HCT116 (cell line): ENCODE measurements around the gene QSOX1. TPM values are rescaled to one million over a fixed set of nuclear protein-coding genes. Genes with fewer than 3 reads are reported as not detected.

Source experiments
- ATAC-seq: fragments of 200-7000 bp; cut with Tn5 transposase; 2 replicates; pipeline ENCODE4 v1.9.1; 2020; ENCODE audit warnings: mild to moderate bottlenecking, moderate library complexity
- BruUV-seq: library from RNA; stranded (reverse); fragments of 400-500 nt; replicated peaks from 2 replicates; lab custom pipeline; 2021; lab: Mats Ljungman, UMichigan
- CTCF ChIA-PET: fragments of 300-600 bp; sonication (Branson Sonifier 250); formaldehyde crosslinking; loops from one replicate; lab custom pipeline; 2021; ENCODE audit warnings: antibody characterized with exemption; lab: Charles Lee
- POLR2A ChIA-PET: fragments of 300-600, 350-600 bp; sonication (Branson Sonifier 250); formaldehyde crosslinking; loops from one replicate; lab custom pipeline; 2021; ENCODE audit warnings: antibody characterized with exemption; lab: Charles Lee
- RAD21 ChIA-PET, 2 experiments: fragments of 300-600 bp; sonication (Branson Sonifier 250); formaldehyde crosslinking; loops; one replicate each; lab custom pipeline; 2023; ENCODE audit warnings: low total read pairs in 2 of 2; ENCODE audit not compliant: uncharacterized antibody in 2 of 2, unreplicated experiment in 2 of 2, low non-redundant PET in 1 of 2; lab: Charles Lee
- DNase-seq: peaks from one replicate; pipeline ENCODE4 v3.0.0-alpha.2; 2010; ENCODE audit warnings: low read depth, low spot score
- H2AFZ ChIP-seq: fragments of 200-600 bp; shearing (Covaris generic), sonication (generic); 2 replicates; pipeline ENCODE4 v1.6.1; 2017; ENCODE audit warnings: low read depth, mixed run types, mixed read lengths, antibody characterized with exemption, low read length; ENCODE audit not compliant: poor library complexity, severe bottlenecking
- H3K27ac ChIP-seq: 2 replicates; pipeline ENCODE4 v1.5.1; 2012; ENCODE audit warnings: low read depth, low read length
- H3K27me3 ChIP-seq: fragments of 200-600 bp; sonication (generic); 2 replicates; pipeline ENCODE4 v1.6.1; 2016; ENCODE audit warnings: mixed run types, low read length, mixed read lengths; ENCODE audit not compliant: insufficient read depth
- H3K36me3 ChIP-seq, 2 experiments: fragments of 200-500 bp in 1 of 2; fragments of 200-600 bp in 1 of 2; sonication (Bioruptor generic) in 1 of 2; sonication (generic) in 1 of 2; 2 replicates each; pipeline versions ENCODE4 v1.5.1 to v1.6.1; 2014 to 2016; ENCODE audit warnings: low read length in 2 of 2, inconsistent platforms in 1 of 2, mixed read lengths in 1 of 2, mixed run types in 1 of 2; ENCODE audit not compliant: insufficient read depth in 2 of 2, control insufficient read depth in 1 of 2
- H3K4me1 ChIP-seq, 2 experiments: fragments of 200-600 bp in 1 of 2; sonication (generic) in 1 of 2; 2 replicates each; pipeline versions ENCODE4 v1.5.1 to v1.6.1; 2012 to 2017; ENCODE audit warnings: low read length in 2 of 2, inconsistent platforms in 1 of 2, mild to moderate bottlenecking in 1 of 2, mixed read lengths in 1 of 2, mixed run types in 1 of 2, moderate library complexity in 1 of 2; ENCODE audit not compliant: insufficient read depth in 2 of 2, control insufficient read depth in 1 of 2
- H3K4me2 ChIP-seq: fragments of 200-600 bp; sonication (generic); 2 replicates; pipeline ENCODE4 v1.6.1; 2017; ENCODE audit warnings: mixed run types, low read length, mixed read lengths
- H3K4me3 ChIP-seq, 2 experiments: fragments of 200-600 bp in 1 of 2; sonication (generic) in 1 of 2; replicated peaks in 1 of 2; 2 replicates each; pipeline ENCODE4 v1.5.1; 2011 to 2016; ENCODE audit warnings: low read length in 2 of 2, control low read depth in 1 of 2, low read depth in 1 of 2, mild to moderate bottlenecking in 1 of 2, mixed read lengths in 1 of 2, mixed run types in 1 of 2
- H3K79me2 ChIP-seq: fragments of 200-600 bp; sonication (generic); 2 replicates; pipeline ENCODE4 v1.6.1; 2017; ENCODE audit warnings: mild to moderate bottlenecking, mixed run types, low read length, moderate library complexity, mixed read lengths; ENCODE audit not compliant: insufficient read depth
- H3K9ac ChIP-seq: fragments of 200-600 bp; sonication (generic); 2 replicates; pipeline ENCODE4 v1.6.1; 2016; ENCODE audit warnings: low read length, mixed read lengths
- H3K9me2 ChIP-seq: fragments of 200-600 bp; sonication (generic), shearing (Covaris generic); 2 replicates; pipeline ENCODE4 v1.6.1; 2017; ENCODE audit warnings: mixed run types, mild to moderate bottlenecking, moderate library complexity; ENCODE audit not compliant: insufficient read depth
- H3K9me3 ChIP-seq, 2 experiments: fragments of 200-500 bp in 1 of 2; fragments of 200-600 bp in 1 of 2; sonication (Bioruptor generic) in 1 of 2; sonication (generic) in 1 of 2; 2 replicates each; pipeline ENCODE4 v1.6.1; 2014 to 2017; ENCODE audit warnings: low read length in 2 of 2, mixed read lengths in 2 of 2, inconsistent platforms in 1 of 2, low read depth in 1 of 2, mild to moderate bottlenecking in 1 of 2, mixed run types in 1 of 2, moderate library complexity in 1 of 2; ENCODE audit not compliant: control insufficient read depth in 1 of 2, insufficient read depth in 1 of 2
- H4K20me1 ChIP-seq: fragments of 200-600 bp; sonication (generic), shearing (Covaris generic); 2 replicates; pipeline ENCODE4 v1.6.1; 2017; ENCODE audit warnings: mixed run types, mild to moderate bottlenecking, moderate library complexity; ENCODE audit not compliant: insufficient read depth
- CBX3 ChIP-seq: IDR thresholded peaks from 2 replicates; pipeline ENCODE4 v1.6.1; 2012; ENCODE audit warnings: low read depth
- EGR1 ChIP-seq: IDR thresholded peaks from 2 replicates; pipeline ENCODE4 v1.6.1; 2012; ENCODE audit warnings: low read depth
- ELF1 ChIP-seq: IDR thresholded peaks from 2 replicates; pipeline ENCODE4 v1.6.1; 2012; ENCODE audit warnings: low read depth, borderline replicate concordance
- EZH2 ChIP-seq: fragments of 200-600 bp; sonication (generic); IDR thresholded peaks from 2 replicates; pipeline ENCODE4 v1.6.1; 2017; ENCODE audit warnings: antibody characterized with exemption, mixed run types
- EZH2phosphoT487 ChIP-seq: fragments of 200-600 bp; IDR thresholded peaks from 2 replicates; pipeline ENCODE4 v1.6.1; 2018; ENCODE audit warnings: antibody characterized with exemption, borderline replicate concordance
- FOSL1 ChIP-seq: IDR thresholded peaks from 2 replicates; pipeline ENCODE4 v1.6.1; 2012; ENCODE audit warnings: low read depth
- JUND ChIP-seq: IDR thresholded peaks from 2 replicates; pipeline ENCODE4 v1.6.1; 2012
- POLR2A ChIP-seq: IDR thresholded peaks from 2 replicates; pipeline ENCODE4 v1.7.0; 2011; ENCODE audit warnings: borderline replicate concordance; ENCODE audit not compliant: insufficient read depth, insufficient read length; ENCODE audit errors: extremely low read depth
- POLR2AphosphoS5 ChIP-seq: IDR thresholded peaks from 2 replicates; pipeline ENCODE4 v1.6.1; 2011; ENCODE audit warnings: mild to moderate bottlenecking, low read depth, low read length, moderate library complexity
- RAD21 ChIP-seq: IDR thresholded peaks from 2 replicates; pipeline ENCODE4 v1.6.1; 2012; ENCODE audit warnings: low read depth, mild to moderate bottlenecking
- SIN3A ChIP-seq: IDR thresholded peaks from 2 replicates; pipeline ENCODE4 v1.6.1; 2012; ENCODE audit warnings: low read depth
- SP1 ChIP-seq: IDR thresholded peaks from 2 replicates; pipeline ENCODE4 v1.6.1; 2012; ENCODE audit warnings: low read depth
- SRF ChIP-seq: IDR thresholded peaks from 2 replicates; pipeline ENCODE4 v1.6.1; 2012; ENCODE audit warnings: low read depth
- TCF7L2 ChIP-seq: IDR thresholded peaks from 2 replicates; pipeline ENCODE4 v1.7.0; 2011; ENCODE audit warnings: borderline replicate concordance, inconsistent platforms; ENCODE audit not compliant: insufficient read depth, insufficient read length; ENCODE audit errors: extremely low read depth
- ZFX ChIP-seq: fragments of 450-650 bp; IDR thresholded peaks from 2 replicates; pipeline ENCODE4 v1.6.1; 2017
- ZNF274 ChIP-seq: fragments of 200-500 bp; sonication (Bioruptor generic); IDR thresholded peaks from 2 replicates; pipeline ENCODE4 v1.6.1; 2014; ENCODE audit warnings: mild to moderate bottlenecking, low read depth, low read length, inconsistent platforms
- intact Hi-C: fragments of 100-400 bp; cut with micrococcal nuclease; formaldehyde crosslinking; loops from 2 replicates; pipeline ENCODE4 v1.10.0; 2022
- total RNA-seq: library from RNA; stranded (reverse); gene quantifications from one replicate; pipeline ENCODE4 v1.2.1, GENCODE V29; 2021; ENCODE audit not compliant: unreplicated experiment
- TF ChIP-seq, protein P1 (sequence below): IDR thresholded peaks from 2 replicates; pipeline ENCODE4 v1.6.1; 2011; ENCODE audit warnings: mild to moderate bottlenecking, low read length, moderate library complexity; ENCODE audit not compliant: insufficient replicate concordance; ENCODE audit errors: extremely low read depth
- TF ChIP-seq, protein P2 (sequence below): IDR thresholded peaks from 2 replicates; pipeline ENCODE4 v1.6.1; 2012

QSOX1 gene
- total RNA-seq, 1 experiment from 2014 or later, result 89.2 TPM

GRCh38 chr1:180163041-180163440, 8.4 kb downstream of the QSOX1 start (continued):
- no peak for TF ChIP-seq POLR2A
- TF ChIP-seq, protein P1, sequence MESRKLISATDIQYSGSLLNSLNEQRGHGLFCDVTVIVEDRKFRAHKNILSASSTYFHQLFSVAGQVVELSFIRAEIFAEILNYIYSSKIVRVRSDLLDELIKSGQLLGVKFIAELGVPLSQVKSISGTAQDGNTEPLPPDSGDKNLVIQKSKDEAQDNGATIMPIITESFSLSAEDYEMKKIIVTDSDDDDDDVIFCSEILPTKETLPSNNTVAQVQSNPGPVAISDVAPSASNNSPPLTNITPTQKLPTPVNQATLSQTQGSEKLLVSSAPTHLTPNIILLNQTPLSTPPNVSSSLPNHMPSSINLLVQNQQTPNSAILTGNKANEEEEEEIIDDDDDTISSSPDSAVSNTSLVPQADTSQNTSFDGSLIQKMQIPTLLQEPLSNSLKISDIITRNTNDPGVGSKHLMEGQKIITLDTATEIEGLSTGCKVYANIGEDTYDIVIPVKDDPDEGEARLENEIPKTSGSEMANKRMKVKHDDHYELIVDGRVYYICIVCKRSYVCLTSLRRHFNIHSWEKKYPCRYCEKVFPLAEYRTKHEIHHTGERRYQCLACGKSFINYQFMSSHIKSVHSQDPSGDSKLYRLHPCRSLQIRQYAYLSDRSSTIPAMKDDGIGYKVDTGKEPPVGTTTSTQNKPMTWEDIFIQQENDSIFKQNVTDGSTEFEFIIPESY, result no peak
- no peak for TF ChIP-seq EGR1
- no peak for TF ChIP-seq POLR2AphosphoS5
- no peak for TF ChIP-seq EZH2

DNA sequence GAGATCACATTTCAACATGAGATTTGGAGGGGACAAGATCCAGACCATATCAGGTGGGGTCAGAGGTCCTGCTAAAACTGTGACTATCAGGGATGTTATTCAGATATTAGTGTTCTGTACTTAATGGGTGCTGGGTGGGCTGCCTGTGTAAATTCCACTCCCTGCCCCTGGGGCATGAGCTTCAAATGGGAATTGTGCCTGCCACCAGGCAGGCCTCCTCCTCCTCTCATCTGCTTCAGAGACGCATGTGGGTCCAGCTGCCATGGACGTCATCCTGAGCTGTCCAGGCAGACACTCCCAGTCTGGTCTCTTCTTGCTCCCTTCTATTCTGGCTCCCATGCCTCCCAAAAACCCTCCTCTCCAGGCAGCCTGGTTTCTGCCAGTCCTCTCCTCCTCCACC, 10.4 kb downstream of the QSOX1 start:
- Histone ChIP-seq H3K9me3 (no peaks in the 10 kb centered on the region), H3K9ac (no peak overlapping the region), H3K27ac (no peak overlapping the region; the same call in 1 of the 2 replicates), H4K20me1 (no peaks in the 10 kb centered on the region), H3K79me2 (peaks cover 15% of the 10 kb centered on the region), H3K4me3 (no peak overlapping the region), H2AFZ (no peak overlapping the region), H3K27me3 (no peaks in the 10 kb centered on the region), H3K9me2 (no peaks in the 10 kb centered on the region), H3K36me3 (no peaks in the 10 kb centered on the region), H3K4me2 (no peak overlapping the region), H3K4me1 (peaks cover 26 to 38% of the 10 kb centered on the region in 2 experiments)
- TF ChIP-seq SIN3A (no peak), CBX3 (no peak), SRF (no peak), RAD21 (no peak), EZH2phosphoT487 (no peak), JUND (no peak), EGR1 (no peak), ZFX (no peak), SP1 (no peak), ZNF274 (no peak), ELF1 (no peak), POLR2A (no peak), TCF7L2 (no peak), FOSL1 (no peak)
- TF ChIP-seq, protein P1, result no peak
- TF ChIP-seq, protein P2, sequence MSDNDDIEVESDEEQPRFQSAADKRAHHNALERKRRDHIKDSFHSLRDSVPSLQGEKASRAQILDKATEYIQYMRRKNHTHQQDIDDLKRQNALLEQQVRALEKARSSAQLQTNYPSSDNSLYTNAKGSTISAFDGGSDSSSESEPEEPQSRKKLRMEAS, result no peak
- ChIA-PET CTCF (no interaction called here), RAD21 (no interaction called here), POLR2A (no interaction called here)
- no peak for ATAC-seq
- no TSS peak for BruUV-seq
- intact Hi-C loops, result loop anchor here (5.0 kb wide), 1 partner anchor 213 kb away; the partner anchor contains the start of gene CEP350
- DNase-seq, result no peak
